Astrocyte (in vitro differentiated cells and primary cell): ENCODE data around the gene ROGDI.

Experiments used
- EZH2 ChIP-seq: IDR thresholded peaks from 2 replicates; pipeline ENCODE4 v1.6.1; 2012; ENCODE audit warnings: mild to moderate bottlenecking, low read length, inconsistent platforms; ENCODE audit not compliant: insufficient read depth
- TF ChIP-seq, protein P1 (sequence below): IDR thresholded peaks from 2 replicates; pipeline ENCODE4 v1.5.1; 2011; ENCODE audit warnings: low read depth, mild to moderate bottlenecking, inconsistent platforms, low read length, moderate library complexity; ENCODE audit not compliant: insufficient read depth

DNA sequence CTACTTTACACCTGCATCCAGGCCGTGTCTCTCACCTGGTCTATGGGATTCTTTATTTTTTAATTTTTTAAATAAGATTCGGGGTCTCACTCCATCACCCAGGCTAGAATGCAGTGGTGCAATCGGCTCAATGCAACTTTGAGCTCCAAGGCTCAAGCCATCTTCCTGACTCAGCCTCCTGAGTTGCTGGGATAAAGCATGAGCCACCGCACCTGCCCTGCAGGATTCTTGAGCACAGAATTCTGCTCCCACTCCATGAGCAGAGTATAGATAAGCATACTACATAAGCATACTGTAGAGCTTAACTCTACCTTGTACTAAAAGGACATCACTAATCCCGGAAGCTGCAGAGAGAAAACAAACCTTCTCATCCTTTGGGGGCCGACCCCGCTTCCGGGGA, 29.2 kb upstream of the ROGDI start:
- TF ChIP-seq, protein P1, sequence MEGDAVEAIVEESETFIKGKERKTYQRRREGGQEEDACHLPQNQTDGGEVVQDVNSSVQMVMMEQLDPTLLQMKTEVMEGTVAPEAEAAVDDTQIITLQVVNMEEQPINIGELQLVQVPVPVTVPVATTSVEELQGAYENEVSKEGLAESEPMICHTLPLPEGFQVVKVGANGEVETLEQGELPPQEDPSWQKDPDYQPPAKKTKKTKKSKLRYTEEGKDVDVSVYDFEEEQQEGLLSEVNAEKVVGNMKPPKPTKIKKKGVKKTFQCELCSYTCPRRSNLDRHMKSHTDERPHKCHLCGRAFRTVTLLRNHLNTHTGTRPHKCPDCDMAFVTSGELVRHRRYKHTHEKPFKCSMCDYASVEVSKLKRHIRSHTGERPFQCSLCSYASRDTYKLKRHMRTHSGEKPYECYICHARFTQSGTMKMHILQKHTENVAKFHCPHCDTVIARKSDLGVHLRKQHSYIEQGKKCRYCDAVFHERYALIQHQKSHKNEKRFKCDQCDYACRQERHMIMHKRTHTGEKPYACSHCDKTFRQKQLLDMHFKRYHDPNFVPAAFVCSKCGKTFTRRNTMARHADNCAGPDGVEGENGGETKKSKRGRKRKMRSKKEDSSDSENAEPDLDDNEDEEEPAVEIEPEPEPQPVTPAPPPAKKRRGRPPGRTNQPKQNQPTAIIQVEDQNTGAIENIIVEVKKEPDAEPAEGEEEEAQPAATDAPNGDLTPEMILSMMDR, result no peak
- TF ChIP-seq EZH2, result no peak
